CD14-positive monocyte (primary cell): ENCODE results near the gene REEP3. TPM values are rescaled to one million over a fixed set of nuclear protein-coding genes. Genes with fewer than 3 reads are reported as not detected.
A peak's percentile ranks its signal among the peaks of the same experiment; 100 is the strongest.

ENCODE experiments used
- DNase-seq, 3 donors: peaks; one replicate each; pipeline ENCODE4 v3.0.0-alpha.2; 2011 to 2022
- H2AFZ ChIP-seq: 2 replicates; pipeline ENCODE4 v1.6.0; 2012; ENCODE audit warnings: mild to moderate bottlenecking, low read depth, low read length, inconsistent platforms; ENCODE audit not compliant: insufficient read depth, poor library complexity, severe bottlenecking
- H3K27ac ChIP-seq, 2 donors: 1 replicate in 1 of 2; 2 replicates in 1 of 2; pipeline ENCODE4 v1.5.1; 2012 to 2013; ENCODE audit warnings: low read length in 2 of 2, control low read depth in 1 of 2, inconsistent platforms in 1 of 2, low read depth in 1 of 2, mild to moderate bottlenecking in 1 of 2
- H3K27me3 ChIP-seq, 2 donors: one replicate each; pipeline versions ENCODE4 v1.6.0 to v1.6.1; 2011 to 2013; ENCODE audit warnings: low read length in 2 of 2; ENCODE audit not compliant: control insufficient read depth in 2 of 2, insufficient read depth in 2 of 2
- H3K36me3 ChIP-seq, 2 donors: replicated peaks in 1 of 2; 1 replicate in 1 of 2; 2 replicates in 1 of 2; pipeline versions ENCODE4 v1.5.1 to v1.6.1; 2012 to 2013; ENCODE audit warnings: low read length in 2 of 2, control low read depth in 1 of 2, inconsistent platforms in 1 of 2, mild to moderate bottlenecking in 1 of 2; ENCODE audit not compliant: insufficient read depth in 2 of 2, control insufficient read depth in 1 of 2
- H3K4me1 ChIP-seq, 2 donors: 1 replicate in 1 of 2; 2 replicates in 1 of 2; pipeline versions ENCODE4 v1.5.1 to v1.6.1; 2012 to 2013; ENCODE audit warnings: low read length in 2 of 2, control low read depth in 1 of 2, inconsistent platforms in 1 of 2, mild to moderate bottlenecking in 1 of 2, moderate library complexity in 1 of 2; ENCODE audit not compliant: insufficient read depth in 2 of 2, control insufficient read depth in 1 of 2
- H3K4me2 ChIP-seq: replicated peaks from 2 replicates; pipeline ENCODE3; 2012; ENCODE audit warnings: low read length, moderate library complexity, mild to moderate bottlenecking; ENCODE audit not compliant: poor library complexity, severe bottlenecking; ENCODE audit errors: extremely low read depth
- H3K4me3 ChIP-seq, 3 experiments: fragments of 200-600 bp in 1 of 3; sonication (generic) in 1 of 3; replicated peaks in 1 of 3; 1 replicate in 2 of 3; 2 replicates in 1 of 3; pipeline ENCODE4 v1.5.1; 2011 to 2013; ENCODE audit warnings: low read length in 3 of 3, mild to moderate bottlenecking in 3 of 3, control low read depth in 2 of 3, low read depth in 2 of 3, inconsistent platforms in 1 of 3, moderate library complexity in 1 of 3
- H3K79me2 ChIP-seq: 2 replicates; pipeline ENCODE4 v1.6.0; 2012; ENCODE audit warnings: mild to moderate bottlenecking, control low read depth, inconsistent platforms, low read length, moderate library complexity; ENCODE audit not compliant: insufficient read depth
- H3K9ac ChIP-seq: 2 replicates; pipeline ENCODE4 v1.6.0; 2017; ENCODE audit warnings: low read length, mild to moderate bottlenecking; ENCODE audit not compliant: insufficient read depth, poor library complexity, severe bottlenecking
- H3K9me3 ChIP-seq, 2 donors: replicated peaks in 1 of 2; 1 replicate in 1 of 2; 2 replicates in 1 of 2; pipeline versions ENCODE4 v1.5.1 to v1.6.1; 2012 to 2013; ENCODE audit warnings: low read length in 2 of 2, control low read depth in 1 of 2; ENCODE audit not compliant: control insufficient read depth in 1 of 2, insufficient read depth in 1 of 2
- H4K20me1 ChIP-seq: 2 replicates; pipeline ENCODE4 v1.6.0; 2012; ENCODE audit warnings: mild to moderate bottlenecking, low read length, control low read depth, moderate library complexity; ENCODE audit not compliant: insufficient read depth
- H3K27ac Mint-ChIP-seq, 7 donors: one replicate each; pipeline ENCODE4 v1.8.0; 2020; ENCODE audit warnings: mild to moderate bottlenecking in 7 of 7, mixed read lengths in 7 of 7, moderate library complexity in 6 of 7, inconsistent platforms in 2 of 7
- H3K27me3 Mint-ChIP-seq, 3 donors: one replicate each; pipeline ENCODE4 v1.8.0; 2021 to 2022; ENCODE audit warnings: low read depth in 3 of 3, mild to moderate bottlenecking in 3 of 3, mixed read lengths in 3 of 3, moderate library complexity in 3 of 3, inconsistent platforms in 1 of 3
- H3K36me3 Mint-ChIP-seq, 2 donors: one replicate each; pipeline ENCODE4 v1.8.0; 2020; ENCODE audit warnings: mixed read lengths in 2 of 2, inconsistent platforms in 1 of 2, mild to moderate bottlenecking in 1 of 2
- H3K4me1 Mint-ChIP-seq: one replicate; pipeline ENCODE4 v1.8.0; 2020; ENCODE audit warnings: mild to moderate bottlenecking, mixed read lengths
- H3K4me3 Mint-ChIP-seq, 2 donors: one replicate each; pipeline ENCODE4 v1.8.0; 2020; ENCODE audit warnings: mild to moderate bottlenecking in 2 of 2, mixed read lengths in 2 of 2, moderate library complexity in 1 of 2
- H3K9me3 Mint-ChIP-seq, 7 donors: one replicate each; pipeline ENCODE4 v1.8.0; 2020 to 2022; ENCODE audit warnings: mixed read lengths in 7 of 7, mild to moderate bottlenecking in 6 of 7, moderate library complexity in 6 of 7, inconsistent platforms in 2 of 7
- CTCF ChIP-seq: fragments of 200-600 bp; IDR thresholded peaks from one replicate; pipeline ENCODE4 v1.8.0; 2022; ENCODE audit warnings: antibody characterized with exemption, mild to moderate bottlenecking
- WGBS: methylation state at CpG from one replicate; pipeline ENCODE4 v1.1.5; 2013; ENCODE audit warnings: missing lambda C conversion rate; ENCODE audit not compliant: insufficient coverage; 5-methylcytosine and 5-hydroxymethylcytosine counted together
- intact Hi-C, 2 donors: fragments of 100-400 bp; cut with micrococcal nuclease; formaldehyde crosslinking; loops; one replicate each; pipeline versions ENCODE4 v1.15.0 to v1.15.1; 2023
- polyA plus RNA-seq, 3 donors: library from polyadenylated mRNA; depleted of rRNA in 1 of 3; unstranded in 2 of 3; stranded (reverse) in 1 of 3; fragments of 300-500 nt in 2 of 3; fragments of >200 nt in 1 of 3; fragmentation: Illumina TruSeq in 2 of 3; gene quantifications; 1 replicate in 2 of 3; 2 replicates in 1 of 3; pipeline ENCODE4 v1.2.3, GENCODE V29; 2012 to 2021

Gene REEP3
- polyA plus RNA-seq, 3 donors, result 9.1 to 17.7 (median 17.7) TPM

DNA sequence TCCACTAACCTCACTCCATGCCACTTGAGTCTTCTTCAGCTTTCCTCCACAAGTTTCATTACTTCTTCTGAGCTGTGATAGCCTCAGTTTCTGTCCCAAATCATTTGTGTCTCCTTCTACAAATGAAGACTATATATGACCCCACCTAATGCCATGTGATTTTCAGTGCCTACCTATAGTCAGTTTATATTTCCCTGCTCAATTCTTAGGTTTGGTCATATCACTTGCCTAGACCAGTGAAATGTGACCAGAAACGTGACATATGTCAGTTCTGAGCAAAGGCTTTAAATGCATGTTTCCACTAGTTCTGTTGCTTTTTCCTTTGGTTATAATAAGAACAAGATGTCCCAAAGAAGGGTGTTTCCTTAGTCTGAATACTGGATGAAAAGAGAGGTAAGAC is 24.6 kb upstream of the REEP3 start:
- Mint-ChIP-seq H3K36me3 (peaks cover 3 to 6% of the 10 kb centered on the region in 2 donors), H3K27me3 (peaks cover 0 to 1% (median 0%) of the 10 kb centered on the region in 3 donors), H3K4me3 (no peak overlapping the region), H3K27ac (peak overlapping the region in 1 of 7 donors; percentile 6), H3K4me1 (peaks cover 33% of the 10 kb centered on the region), H3K9me3 (peaks cover 0 to 2% (median 0%) of the 10 kb centered on the region in 7 donors)
- no peak overlapping the region for H3K4me3 ChIP-seq
- no peak overlapping the region for H3K4me2 ChIP-seq
- intact Hi-C loops, result no loop called here
- no peak overlapping the region for H2AFZ ChIP-seq
- no CpG with 5 or more reads among the region's 1 CpG for WGBS
- no peak overlapping the region for H3K9ac ChIP-seq
- H3K27me3 ChIP-seq, result no peaks in the 10 kb centered on the region
- no peaks in the 10 kb centered on the region for H3K9me3 ChIP-seq
- peaks cover 26% of the 10 kb centered on the region for H4K20me1 ChIP-seq
- DNase-seq, result no peak
- H3K36me3 ChIP-seq, result peaks cover 0 to 3% of the 10 kb centered on the region in 2 donors
- peaks cover 86% of the 10 kb centered on the region for H3K79me2 ChIP-seq
- no peak overlapping the region for H3K27ac ChIP-seq
- peaks cover 14 to 20% of the 10 kb centered on the region in 2 donors for H3K4me1 ChIP-seq
- no peak for TF ChIP-seq CTCF

- DNase-seq, result peak in 1 of 3 donors; percentile 5
- Histone ChIP-seq H3K9ac (no peak overlapping the region), H4K20me1 (peaks cover 21% of the 10 kb centered on the region), H3K27ac (no peak overlapping the region), H3K36me3 (peaks cover 0 to 3% of the 10 kb centered on the region in 2 donors), H3K4me2 (no peak overlapping the region), H3K4me3 (no peak overlapping the region), H3K79me2 (peaks cover 88% of the 10 kb centered on the region), H2AFZ (no peak overlapping the region), H3K27me3 (no peaks in the 10 kb centered on the region), H3K9me3 (no peaks in the 10 kb centered on the region), H3K4me1 (peaks cover 11 to 16% of the 10 kb centered on the region in 2 donors)
- Mint-ChIP-seq H3K36me3 (peaks cover 5 to 6% of the 10 kb centered on the region in 2 donors), H3K4me1 (peaks cover 31% of the 10 kb centered on the region), H3K27me3 (peaks cover 0 to 3% (median 0%) of the 10 kb centered on the region in 3 donors), H3K4me3 (no peak overlapping the region), H3K27ac (peak overlapping the region in 1 of 7 donors; percentile 35), H3K9me3 (peaks cover 0 to 2% (median 0%) of the 10 kb centered on the region in 7 donors)
- no CpG with 5 or more reads among the region's 1 CpG for WGBS
- no peak for TF ChIP-seq CTCF
- intact Hi-C loops, result no loop called here
These were observed 23.9 kb upstream of the REEP3 start for GRCh38 chr10:63497321-63497720.
